Airway epithelial cell (primary cell): ENCODE data around the gene MFSD2B. TPM values are rescaled to one million over a fixed set of nuclear protein-coding genes. Genes with fewer than 3 reads are reported as not detected.

ENCODE experiments used
- total RNA-seq: library from RNA; depleted of rRNA; stranded (reverse); fragments of >200 nt; gene quantifications from 2 replicates; pipeline ENCODE4 v1.2.3, GENCODE V29; 2015

Gene MFSD2B, protein sequence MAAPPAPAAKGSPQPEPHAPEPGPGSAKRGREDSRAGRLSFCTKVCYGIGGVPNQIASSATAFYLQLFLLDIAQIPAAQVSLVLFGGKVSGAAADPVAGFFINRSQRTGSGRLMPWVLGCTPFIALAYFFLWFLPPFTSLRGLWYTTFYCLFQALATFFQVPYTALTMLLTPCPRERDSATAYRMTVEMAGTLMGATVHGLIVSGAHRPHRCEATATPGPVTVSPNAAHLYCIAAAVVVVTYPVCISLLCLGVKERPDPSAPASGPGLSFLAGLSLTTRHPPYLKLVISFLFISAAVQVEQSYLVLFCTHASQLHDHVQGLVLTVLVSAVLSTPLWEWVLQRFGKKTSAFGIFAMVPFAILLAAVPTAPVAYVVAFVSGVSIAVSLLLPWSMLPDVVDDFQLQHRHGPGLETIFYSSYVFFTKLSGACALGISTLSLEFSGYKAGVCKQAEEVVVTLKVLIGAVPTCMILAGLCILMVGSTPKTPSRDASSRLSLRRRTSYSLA
- 0.14 TPM in 1 of 2 replicates, not detected in the other for total RNA-seq

DNA sequence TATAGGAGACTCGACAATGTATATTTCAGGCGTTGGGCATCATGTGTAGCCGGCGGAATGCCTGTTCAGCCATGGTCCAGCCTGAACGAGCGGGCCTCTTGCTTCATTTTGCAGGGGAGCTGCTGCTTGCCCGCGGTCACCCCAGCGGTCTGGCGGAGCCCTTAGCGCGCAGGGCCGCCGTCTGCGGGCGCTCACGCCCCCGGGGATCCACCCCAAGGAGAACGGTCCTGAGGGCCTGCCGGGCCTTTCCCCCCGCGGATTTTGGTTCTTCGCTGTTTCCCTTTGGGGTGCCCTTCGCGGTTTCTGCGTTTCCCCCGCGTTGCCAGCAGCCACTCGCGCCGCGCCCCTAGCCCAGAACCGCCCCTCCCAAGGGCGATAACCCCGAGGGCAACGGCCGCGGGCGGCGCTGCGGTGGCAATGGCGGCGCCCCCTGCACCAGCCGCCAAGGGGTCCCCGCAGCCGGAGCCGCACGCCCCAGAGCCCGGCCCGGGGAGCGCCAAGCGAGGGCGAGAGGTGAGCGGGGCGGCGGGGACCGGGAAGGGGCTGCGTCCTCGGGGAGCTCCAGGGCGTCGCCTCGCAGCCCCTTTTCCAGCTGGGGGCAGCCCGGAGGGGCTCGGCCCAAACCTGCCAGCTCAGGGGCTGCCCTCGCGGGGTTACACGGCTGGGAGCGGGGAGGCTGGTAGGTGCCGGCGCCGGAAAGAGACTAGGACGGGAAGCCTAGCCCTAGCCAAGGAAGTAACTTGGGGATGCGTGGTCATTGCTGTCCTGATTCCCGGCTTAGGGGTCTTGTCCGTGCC is at the start of gene MFSD2B:
MFSD2B (plus strand) TSS at position 406 of the 797 bp plus-strand sequence; CDS start at position 418, 12 bp downstream.

DNA sequence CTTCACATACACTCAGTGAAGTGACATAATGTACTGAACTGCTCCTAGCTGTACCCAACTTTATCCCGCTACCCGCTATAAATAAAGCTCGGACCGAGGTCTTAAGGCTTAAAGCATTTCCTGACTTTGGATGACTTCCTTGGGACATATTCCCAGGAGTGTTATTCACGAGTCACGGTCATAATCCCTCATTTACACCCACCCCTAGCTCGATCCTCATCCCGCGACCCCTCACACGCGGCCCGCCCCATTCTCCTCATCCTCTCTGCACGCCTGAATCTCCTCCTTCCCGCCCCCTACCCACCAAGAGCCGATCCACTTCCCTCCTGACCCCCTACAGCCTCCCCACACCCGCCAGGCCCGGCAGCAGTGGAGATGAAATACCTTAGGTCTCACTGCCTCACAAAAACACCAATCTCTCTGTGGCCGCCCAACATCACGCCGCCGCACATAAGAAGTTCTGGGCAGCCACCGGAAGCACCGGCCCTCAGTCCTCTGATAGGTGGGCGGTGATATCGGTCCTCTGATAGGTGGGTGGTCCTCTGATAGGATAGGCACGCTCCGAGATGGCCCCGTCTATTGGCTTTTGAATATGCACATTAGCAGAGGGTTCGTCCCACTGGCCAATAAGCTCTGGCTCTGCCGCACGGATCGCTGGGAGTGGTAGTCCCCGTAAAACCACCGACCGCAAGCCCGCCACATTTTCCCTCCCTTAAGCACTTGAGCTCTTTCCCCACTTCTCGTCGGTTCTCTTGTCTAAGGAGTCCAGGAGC is 37.2 kb downstream of the MFSD2B start, which contains the start of gene WDCP:
WDCP (minus strand) TSS at position 462 of the 773 bp plus-strand sequence. CDS start 7,897 bp downstream, outside the sequence.

DNA sequence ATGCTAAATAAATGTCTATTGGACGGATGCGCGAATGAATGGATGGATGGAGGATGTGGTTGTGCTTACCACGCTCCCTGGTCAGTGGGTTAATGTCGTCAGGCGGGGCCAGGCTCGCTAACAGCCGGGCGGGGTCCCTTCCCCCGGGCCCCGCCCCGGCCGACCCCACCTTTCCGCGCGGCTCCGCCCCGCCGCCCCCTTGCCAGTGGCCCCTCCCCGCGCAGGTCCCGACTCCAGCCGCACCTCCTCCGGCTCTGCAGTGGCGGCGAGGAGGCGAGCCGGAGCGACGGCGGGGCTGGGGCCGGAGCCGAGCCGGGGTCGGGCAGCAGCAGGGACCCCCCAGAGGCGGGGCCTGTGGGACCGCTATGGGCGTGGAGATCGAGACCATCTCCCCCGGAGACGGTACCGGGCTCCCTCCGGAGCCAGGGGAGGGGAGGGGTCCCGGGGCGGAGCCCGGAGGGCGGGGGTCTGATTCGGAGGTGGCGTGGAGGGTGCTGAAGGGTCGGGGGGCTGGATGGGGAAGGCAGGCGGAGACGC is 39.7 kb downstream of the MFSD2B start, which contains the start of gene FKBP1B:
FKBP1B (plus strand) TSS at position 257 of the 537 bp plus-strand sequence; CDS start at position 366, 109 bp downstream.

Other genes with a start within 250 kb of the MFSD2B start
- gene ATAD2B, start 83.0 kb upstream of the MFSD2B start, total RNA-seq: 5.4 and 5.6 TPM in 2 replicates
- 5.0 and 12.7 TPM in 2 replicates for gene UBXN2A, start 69.6 kb upstream of the MFSD2B start, total RNA-seq
- gene WDCP, start 37.3 kb downstream of the MFSD2B start, total RNA-seq: 5.4 and 5.5 TPM in 2 replicates
- gene FKBP1B, start 39.7 kb downstream of the MFSD2B start, total RNA-seq: 25.4 and 29.4 TPM in 2 replicates
- gene SF3B6, start 66.2 kb downstream of the MFSD2B start, total RNA-seq: 226 and 240 TPM in 2 replicates
- 55.0 and 70.7 TPM in 2 replicates for gene TP53I3, start 74.7 kb downstream of the MFSD2B start, total RNA-seq
- not detected in 2 replicates for gene PFN4, start 113.2 kb downstream of the MFSD2B start, total RNA-seq
- 2.0 and 2.3 TPM in 2 replicates for gene FAM228B, start 113.4 kb downstream of the MFSD2B start, total RNA-seq
- 0.28 TPM in 1 of 2 replicates, not detected in the other for gene FAM228A, start 165.0 kb downstream of the MFSD2B start, total RNA-seq